ENCODE data around the gene ZNF581.

- TF ChIP-seq CTCF (IDR thresholded peaks at IDR 0.05): no peak
- TF ChIP-seq EP300 (IDR thresholded peaks at IDR 0.05): no peak
Measured at GRCh38 chr19:55644191-55644833, 863 bp downstream of the ZNF581 start.

Measured in gastroesophageal sphincter (tissue), 3 donors.